ENCODE measurements around the gene ZBP1. TPM values are rescaled to one million over a fixed set of nuclear protein-coding genes. Genes with fewer than 3 reads are reported as not detected.

Gene ZBP1
- total RNA-seq, 6 experiments from 2014 or later = 0.14 to 0.75 (median 0.36) TPM; not detected in 2

DNA sequence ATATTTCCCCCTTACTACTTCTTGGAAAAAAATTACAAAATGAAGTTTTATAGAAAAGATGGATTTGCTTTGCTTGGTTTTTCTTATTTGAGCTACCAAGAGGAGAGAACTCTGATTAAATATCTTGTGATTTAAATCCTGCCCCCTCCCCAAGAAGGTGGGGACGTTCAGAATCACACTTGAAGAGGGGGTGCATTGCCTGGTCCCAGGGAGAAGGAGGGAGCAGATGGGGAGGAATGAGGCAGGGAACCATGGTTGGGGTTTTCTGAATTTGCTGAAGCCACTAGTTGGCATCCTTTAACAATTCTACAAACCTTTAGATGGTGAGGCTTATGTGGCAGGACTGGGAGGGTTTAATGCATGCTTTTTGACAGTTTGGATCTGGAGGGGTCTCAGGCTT lies 53.8 kb downstream of the ZBP1 start:
- TF ChIP-seq CTCF (IDR thresholded peaks at IDR 0.05) (peak in 1 of 4 donors; percentile 7), POLR2A (IDR thresholded peaks at IDR 0.05) (peak; percentile 43)
- 0% methylated on average over 1 of the region's 1 CpG for WGBS (ENCODE audit: insufficient coverage, low coverage, low lambda C conversion rate, missing lambda C conversion rate)
- DNase-seq (peak in 1 of 3 donors; percentile 65), ATAC-seq (peak in 3 of 4 donors; percentile 0 to 25 (median 1))
- H3K9me3 ChIP-seq = no peaks in the 10 kb centered on the region
- H3K4me1 ChIP-seq = peaks cover 0 to 40% (median 9%) of the 10 kb centered on the region in 4 donors
- no peak overlapping the region for H3K4me3 ChIP-seq
- intact Hi-C loops (cut with DNase I) = no loop called here
- peak overlapping the region in 2 of 3 donors; percentile 80 to 96 for H3K27ac ChIP-seq
- peaks cover 0 to 44% (median 23%) of the 10 kb centered on the region in 4 donors for H3K36me3 ChIP-seq
- no peaks in the 10 kb centered on the region for H3K27me3 ChIP-seq

- Histone ChIP-seq H3K27me3 (no peaks in the 10 kb centered on the region), H3K9me3 (no peaks in the 10 kb centered on the region), H3K4me3 (peak overlapping the region in 2 of 3 donors; percentile 62 to 66), H3K36me3 (peaks cover 0 to 49% (median 25%) of the 10 kb centered on the region in 4 donors), H3K4me1 (peaks cover 0 to 36% (median 12%) of the 10 kb centered on the region in 4 donors), H3K27ac (peak overlapping the region in 2 of 3 donors; percentile 96 to 98)
- ATAC-seq (peak in 2 of 4 donors; percentile 0), DNase-seq (peak in 2 of 3 donors; percentile 55 to 58)
- intact Hi-C loops (cut with DNase I) = no loop called here
- WGBS (ENCODE audit: insufficient coverage, low coverage, low lambda C conversion rate, missing lambda C conversion rate) = 55% methylated on average over 8 of the region's 11 CpGs
- TF ChIP-seq CTCF (IDR thresholded peaks at IDR 0.05) (no peak), POLR2A (IDR thresholded peaks at IDR 0.05) (peak; percentile 36)
Observed at GRCh38 chr20:57564951-57565642, 55.1 kb downstream of the ZBP1 start.

DNA sequence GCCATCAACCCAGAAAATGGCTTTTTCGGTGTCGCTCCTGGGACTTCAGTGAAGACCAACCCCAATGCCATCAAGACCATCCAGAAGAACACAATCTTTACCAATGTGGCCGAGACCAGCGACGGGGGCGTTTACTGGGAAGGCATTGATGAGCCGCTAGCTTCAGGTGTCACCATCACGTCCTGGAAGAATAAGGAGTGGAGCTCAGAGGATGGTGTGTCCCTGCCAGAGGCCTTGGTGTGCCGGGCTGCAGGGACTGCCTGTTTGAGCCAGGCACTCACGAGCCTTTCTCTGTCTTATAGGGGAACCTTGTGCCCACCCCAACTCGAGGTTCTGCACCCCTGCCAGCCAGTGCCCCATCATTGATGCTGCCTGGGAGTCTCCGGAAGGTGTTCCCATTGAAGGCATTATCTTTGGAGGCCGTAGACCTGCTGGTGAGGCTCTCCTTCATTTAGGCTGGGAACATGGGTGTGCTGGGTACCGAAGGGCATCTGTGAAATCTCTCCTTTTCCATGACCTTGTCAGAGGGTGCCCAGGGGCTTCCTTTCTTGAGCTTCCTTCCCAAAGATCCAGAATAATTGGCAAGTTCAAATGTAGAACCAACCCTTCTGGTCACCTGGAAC lies 55.9 kb downstream of the ZBP1 start:
- Histone ChIP-seq H3K27ac (peak overlapping the region in 2 of 3 donors; percentile 96 to 98), H3K27me3 (no peaks in the 10 kb centered on the region), H3K36me3 (peaks cover 0 to 49% (median 25%) of the 10 kb centered on the region in 4 donors), H3K9me3 (no peaks in the 10 kb centered on the region), H3K4me1 (peaks cover 0 to 35% (median 16%) of the 10 kb centered on the region in 4 donors), H3K4me3 (peak overlapping the region in 2 of 3 donors; percentile 62 to 66)
- peak in 2 of 3 donors; percentile 59 to 72 for DNase-seq
- peak in 3 of 4 donors; percentile 0 to 3 (median 1) for ATAC-seq
- TF ChIP-seq CTCF (IDR thresholded peaks at IDR 0.05) (no peak), POLR2A (IDR thresholded peaks at IDR 0.05) (no peak)
- WGBS (ENCODE audit: insufficient coverage, low coverage, low lambda C conversion rate, missing lambda C conversion rate) = 80% methylated on average over 2 of the region's 14 CpGs
- intact Hi-C loops (cut with DNase I) = no loop called here

- H3K4me1 ChIP-seq = peaks cover 0 to 35% (median 16%) of the 10 kb centered on the region in 4 donors
- no peak for TF ChIP-seq CTCF (IDR thresholded peaks at IDR 0.05)
- no peak for TF ChIP-seq POLR2A (IDR thresholded peaks at IDR 0.05)
- peak overlapping the region in 2 of 3 donors; percentile 96 to 98 for H3K27ac ChIP-seq
- ATAC-seq (peak in 3 of 4 donors; percentile 0 to 3 (median 2)), DNase-seq (peak in 2 of 3 donors; percentile 47 to 71)
- H3K36me3 ChIP-seq = peaks cover 0 to 49% (median 25%) of the 10 kb centered on the region in 4 donors
- no peaks in the 10 kb centered on the region for H3K27me3 ChIP-seq
- intact Hi-C loops (cut with DNase I) = no loop called here
- H3K9me3 ChIP-seq = no peaks in the 10 kb centered on the region
- 76% methylated on average over 12 of the region's 12 CpGs for WGBS (ENCODE audit: insufficient coverage, low coverage, low lambda C conversion rate, missing lambda C conversion rate)
- H3K4me3 ChIP-seq = peak overlapping the region in 2 of 3 donors; percentile 62 to 66
Observed at GRCh38 chr20:57563522-57563921, 56.7 kb downstream of the ZBP1 start.

All from right lobe of liver (tissue), 6 donors.